ENCODE measurements around the gene ZNF664. TPM values are rescaled to one million over a fixed set of nuclear protein-coding genes. Genes with fewer than 3 reads are reported as not detected.

ZNF664 gene
- total and polyA plus RNA-seq, 2 donors (not counting 1 experiment from before 2014, with no cell fraction given) = 14.3 to 47.1 TPM

DNA sequence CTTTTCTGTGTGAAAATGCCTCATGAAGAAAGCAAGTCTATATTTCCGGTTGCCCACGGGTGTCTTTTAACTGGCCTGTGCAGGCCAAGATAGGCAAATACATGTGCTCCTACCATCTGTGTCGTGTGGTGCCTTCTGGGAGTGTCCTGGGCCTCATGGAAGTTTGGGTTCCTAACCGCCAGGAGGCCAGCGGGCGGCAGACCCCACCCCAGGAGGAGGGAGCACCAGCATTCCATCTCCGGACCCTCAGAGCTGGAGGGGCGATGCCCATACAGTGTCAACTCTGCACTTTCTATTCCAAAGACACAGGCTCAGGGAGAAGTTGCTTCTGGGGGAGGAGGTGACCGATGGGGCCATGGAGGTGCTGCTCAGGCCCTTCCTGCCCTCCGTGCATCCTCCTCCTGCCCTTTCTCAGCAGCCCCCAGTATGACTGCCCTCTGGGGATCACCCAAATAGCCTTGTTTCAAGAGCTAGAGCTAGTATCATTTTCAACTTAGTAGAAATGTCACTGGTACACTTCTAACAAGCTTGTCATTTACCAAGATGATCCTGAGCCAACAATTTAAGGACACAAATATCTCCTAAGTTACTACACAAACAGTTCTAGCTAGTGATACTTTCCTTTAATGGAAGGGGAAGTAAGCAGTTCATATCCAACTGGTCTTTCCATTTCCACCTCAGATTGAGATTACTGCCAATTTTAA, 18.2 kb upstream of the ZNF664 start:
- ChIA-PET CTCF (no interaction called here), POLR2A (no interaction called here)
- H3K4me3 Mint-ChIP-seq = no peak overlapping the region
- TF ChIP-seq EZH2 (IDR thresholded peaks at IDR 0.05; ENCODE audit: borderline replicate concordance, insufficient read depth, low read depth, low read length, poor library complexity, severe bottlenecking) = no peak
- TF ChIP-seq, protein P1, sequence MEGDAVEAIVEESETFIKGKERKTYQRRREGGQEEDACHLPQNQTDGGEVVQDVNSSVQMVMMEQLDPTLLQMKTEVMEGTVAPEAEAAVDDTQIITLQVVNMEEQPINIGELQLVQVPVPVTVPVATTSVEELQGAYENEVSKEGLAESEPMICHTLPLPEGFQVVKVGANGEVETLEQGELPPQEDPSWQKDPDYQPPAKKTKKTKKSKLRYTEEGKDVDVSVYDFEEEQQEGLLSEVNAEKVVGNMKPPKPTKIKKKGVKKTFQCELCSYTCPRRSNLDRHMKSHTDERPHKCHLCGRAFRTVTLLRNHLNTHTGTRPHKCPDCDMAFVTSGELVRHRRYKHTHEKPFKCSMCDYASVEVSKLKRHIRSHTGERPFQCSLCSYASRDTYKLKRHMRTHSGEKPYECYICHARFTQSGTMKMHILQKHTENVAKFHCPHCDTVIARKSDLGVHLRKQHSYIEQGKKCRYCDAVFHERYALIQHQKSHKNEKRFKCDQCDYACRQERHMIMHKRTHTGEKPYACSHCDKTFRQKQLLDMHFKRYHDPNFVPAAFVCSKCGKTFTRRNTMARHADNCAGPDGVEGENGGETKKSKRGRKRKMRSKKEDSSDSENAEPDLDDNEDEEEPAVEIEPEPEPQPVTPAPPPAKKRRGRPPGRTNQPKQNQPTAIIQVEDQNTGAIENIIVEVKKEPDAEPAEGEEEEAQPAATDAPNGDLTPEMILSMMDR (IDR thresholded peaks at IDR 0.05) = no peak
- ATAC-seq (ENCODE audit: low read depth) (no peak), DNase-seq (no peak)
- intact Hi-C loops (cut with micrococcal nuclease) = no loop called here
- WGBS (ENCODE audit: insufficient coverage) = 94% methylated on average over 8 of the region's 10 CpGs
- H3K4me1 Mint-ChIP-seq = no peaks in the 10 kb centered on the region
- H3K9me3 ChIP-seq (ENCODE audit: control extremely low read depth in 1 of 3, control insufficient read depth in 2 of 3, insufficient read depth in 1 of 3, low read length in 2 of 3) = no peaks in the 10 kb centered on the region
- H3K79me2 ChIP-seq (ENCODE audit: control insufficient read depth, insufficient read depth, low read length) = peaks cover 8% of the 10 kb centered on the region
- H3K4me2 ChIP-seq (replicated peaks; ENCODE audit: low read depth, low read length, poor library complexity, severe bottlenecking) = no peak overlapping the region
- no peak overlapping the region for H3K4me3 ChIP-seq (ENCODE audit: control extremely low read depth in 1 of 5, extremely low read depth in 1 of 5, insufficient read depth in 1 of 5, low read depth in 2 of 5, low read length in 4 of 5)
- no peak overlapping the region for H3K27ac Mint-ChIP-seq
- no peak overlapping the region for H2AFZ ChIP-seq (ENCODE audit: insufficient read depth, low read depth, low read length, poor library complexity, severe bottlenecking)
- no peaks in the 10 kb centered on the region for H3K27me3 Mint-ChIP-seq
- no peaks in the 10 kb centered on the region for H3K4me1 ChIP-seq (ENCODE audit: control insufficient read depth in 2 of 2, insufficient read depth in 2 of 2, low read length in 2 of 2)
- H4K20me1 ChIP-seq (ENCODE audit: control insufficient read depth, insufficient read depth, low read length, poor library complexity, severe bottlenecking) = no peaks in the 10 kb centered on the region
- H3K9ac ChIP-seq (ENCODE audit: low read length) = no peak overlapping the region
- no peak overlapping the region for H3K27ac ChIP-seq (ENCODE audit: low read length in 2 of 2)
- H3K27me3 ChIP-seq (replicated peaks in 1 of 4; ENCODE audit: control extremely low read depth in 1 of 4, control insufficient read depth in 3 of 4, insufficient read depth in 4 of 4, low read length in 3 of 4) = no peaks in the 10 kb centered on the region
- H3K9me3 Mint-ChIP-seq (ENCODE audit: insufficient read depth) = no peaks in the 10 kb centered on the region
- H3K36me3 ChIP-seq (replicated peaks in 1 of 2; ENCODE audit: control extremely low read depth in 1 of 2, control insufficient read depth in 1 of 2, extremely low read depth in 1 of 2, insufficient read depth in 2 of 2, low read length in 1 of 2) = no peaks in the 10 kb centered on the region

DNA sequence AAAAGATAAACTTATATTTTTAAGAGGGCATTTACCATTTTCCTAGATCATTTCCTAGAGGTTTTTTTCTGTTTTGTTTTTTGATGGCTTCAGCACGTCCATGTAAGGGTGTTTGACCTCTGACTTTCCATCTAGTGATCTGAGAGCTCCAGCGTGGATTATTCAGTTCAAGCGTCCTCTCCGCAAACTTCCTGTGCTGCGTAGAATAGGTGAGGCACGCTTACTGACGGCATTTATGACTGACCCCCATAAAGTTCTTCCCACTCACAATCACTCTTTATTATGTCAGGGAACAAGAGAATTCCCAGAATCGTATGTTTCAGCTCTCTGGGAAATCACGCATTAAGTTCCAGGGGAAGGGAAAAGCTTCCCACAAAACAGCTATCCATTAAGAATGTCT, 16.8 kb upstream of the ZNF664 start:
- no peak overlapping the region for H3K4me2 ChIP-seq (replicated peaks; ENCODE audit: low read depth, low read length, poor library complexity, severe bottlenecking)
- no peak overlapping the region for H2AFZ ChIP-seq (ENCODE audit: insufficient read depth, low read depth, low read length, poor library complexity, severe bottlenecking)
- CTCF ChIA-PET = no interaction called here
- POLR2A ChIA-PET = no interaction called here
- no peaks in the 10 kb centered on the region for H4K20me1 ChIP-seq (ENCODE audit: control insufficient read depth, insufficient read depth, low read length, poor library complexity, severe bottlenecking)
- H3K9ac ChIP-seq (ENCODE audit: low read length) = no peak overlapping the region
- H3K4me3 ChIP-seq (ENCODE audit: control extremely low read depth in 1 of 5, extremely low read depth in 1 of 5, insufficient read depth in 1 of 5, low read depth in 2 of 5, low read length in 4 of 5) = no peak overlapping the region
- WGBS (ENCODE audit: insufficient coverage) = 98% methylated on average over 5 of the region's 9 CpGs
- no peaks in the 10 kb centered on the region for H3K4me1 ChIP-seq (ENCODE audit: control insufficient read depth in 2 of 2, insufficient read depth in 2 of 2, low read length in 2 of 2)
- Mint-ChIP-seq H3K27ac (no peak overlapping the region), H3K4me1 (no peaks in the 10 kb centered on the region), H3K4me3 (no peak overlapping the region), H3K9me3 (ENCODE audit: insufficient read depth) (no peaks in the 10 kb centered on the region), H3K27me3 (no peaks in the 10 kb centered on the region)
- no peak for ATAC-seq (ENCODE audit: low read depth)
- no peak for TF ChIP-seq EZH2 (IDR thresholded peaks at IDR 0.05; ENCODE audit: borderline replicate concordance, insufficient read depth, low read depth, low read length, poor library complexity, severe bottlenecking)
- TF ChIP-seq, protein P1 (IDR thresholded peaks at IDR 0.05) = no peak
- H3K79me2 ChIP-seq (ENCODE audit: control insufficient read depth, insufficient read depth, low read length) = peaks cover 2% of the 10 kb centered on the region
- intact Hi-C loops (cut with micrococcal nuclease) = no loop called here
- H3K9me3 ChIP-seq (ENCODE audit: control extremely low read depth in 1 of 3, control insufficient read depth in 2 of 3, insufficient read depth in 1 of 3, low read length in 2 of 3) = no peaks in the 10 kb centered on the region
- no peaks in the 10 kb centered on the region for H3K27me3 ChIP-seq (replicated peaks in 1 of 4; ENCODE audit: control extremely low read depth in 1 of 4, control insufficient read depth in 3 of 4, insufficient read depth in 4 of 4, low read length in 3 of 4)
- DNase-seq = no peak
- peaks cover 0 to 3% of the 10 kb centered on the region in 2 experiments for H3K36me3 ChIP-seq (replicated peaks in 1 of 2; ENCODE audit: control extremely low read depth in 1 of 2, control insufficient read depth in 1 of 2, extremely low read depth in 1 of 2, insufficient read depth in 2 of 2, low read length in 1 of 2)
- H3K27ac ChIP-seq (ENCODE audit: low read length in 2 of 2) = no peak overlapping the region
